ENCODE measurements around the gene RTP1.

The RTP1 gene

GRCh38 chr3:187243933-187244524 is 46.7 kb downstream of the RTP1 start:
- DNase-seq, result no peak

GRCh38 chr3:187247398-187247797 is 50.1 kb downstream of the RTP1 start:
- no peak for DNase-seq
